SW480 (cell line): ENCODE results near the gene DYNLL1.
A peak's percentile ranks its signal among the peaks of the same experiment; 100 is the strongest.
"Not testable (repeated sequence)": the region's sequence is repeated elsewhere in the genome, so short reads cannot be mapped to it uniquely, and the experiment has no call there.

Experiments used
- DNase-seq: peaks from one replicate; pipeline ENCODE4 v3.0.0-alpha.2; 2016; ENCODE audit warnings: low spot score

DYNLL1 gene

GRCh38 chr12:120495731-120496412, at the start of gene DYNLL1:
TSS of gene DYNLL1 (plus strand) at chr12:120496113. CDS start at chr12:120496422, 309 bp downstream.
- DNase-seq, result peak; percentile 93

- not testable (repeated sequence) for DNase-seq
Measured at GRCh38 chr12:120446844-120447178, 49.1 kb upstream of the DYNLL1 start.

- no peak for DNase-seq
Measured at GRCh38 chr12:120447992-120448391, 47.9 kb upstream of the DYNLL1 start.

- DNase-seq, result not testable (repeated sequence)
Measured at GRCh38 chr12:120452524-120452923, 43.4 kb upstream of the DYNLL1 start.

- no peak for DNase-seq
Measured at GRCh38 chr12:120453060-120453750, 42.7 kb upstream of the DYNLL1 start.

GRCh38 chr12:120453977-120454376, 41.9 kb upstream of the DYNLL1 start:
- DNase-seq, result no peak

GRCh38 chr12:120455302-120455701, 40.6 kb upstream of the DYNLL1 start:
- DNase-seq, result no peak

GRCh38 chr12:120457133-120457532, 38.8 kb upstream of the DYNLL1 start:
- no peak for DNase-seq

- DNase-seq, result no peak
Measured at GRCh38 chr12:120460157-120460556, 35.8 kb upstream of the DYNLL1 start.

- DNase-seq, result no peak
Measured at GRCh38 chr12:120462099-120462640, 33.7 kb upstream of the DYNLL1 start.

- DNase-seq, result no peak
Measured at GRCh38 chr12:120463712-120464111, 32.2 kb upstream of the DYNLL1 start.

GRCh38 chr12:120465756-120466155, 30.2 kb upstream of the DYNLL1 start:
- DNase-seq, result no peak

- no peak for DNase-seq
Measured at GRCh38 chr12:120466560-120467315, 29.2 kb upstream of the DYNLL1 start.

GRCh38 chr12:120467439-120467838, 28.5 kb upstream of the DYNLL1 start:
- no peak for DNase-seq

GRCh38 chr12:120468325-120468820, 27.5 kb upstream of the DYNLL1 start:
- DNase-seq, result peak; percentile 33

GRCh38 chr12:120468821-120469449, 27.0 kb upstream of the DYNLL1 start:
- DNase-seq, result no peak

GRCh38 chr12:120469450-120470149, 26.3 kb upstream of the DYNLL1 start, which contains the start of gene SRSF9:
TSS of gene SRSF9 (minus strand) at chr12:120469748. CDS start at chr12:120469609, 139 bp downstream.
- peak; percentile 93 for DNase-seq

GRCh38 chr12:120470150-120470784, 25.6 kb upstream of the DYNLL1 start:
- DNase-seq, result no peak

GRCh38 chr12:120472521-120472920, 23.4 kb upstream of the DYNLL1 start:
- DNase-seq, result no peak

GRCh38 chr12:120473807-120474615, 21.9 kb upstream of the DYNLL1 start:
- no peak for DNase-seq
